ENCODE data around the gene NME8. TPM values are rescaled to one million over a fixed set of nuclear protein-coding genes. Genes with fewer than 3 reads are reported as not detected.

Gene NME8
- total RNA-seq, 1 donor from 2014 or later: 9.0 TPM

GRCh38 chr7:37823557-37823956 is 24.8 kb upstream of the NME8 start:
- H3K36me3 Mint-ChIP-seq: no peaks in the 10 kb centered on the region
- peaks cover 6% of the 10 kb centered on the region for H3K9me3 ChIP-seq (ENCODE audit: low read depth)

GRCh38 chr7:37825038-37825437 is 23.4 kb upstream of the NME8 start:
- Histone ChIP-seq H3K27me3 (no peaks in the 10 kb centered on the region), H3K4me1 (no peaks in the 10 kb centered on the region), H4K20me1 (ENCODE audit: low read depth) (no peaks in the 10 kb centered on the region), H3K9me3 (ENCODE audit: low read depth) (peaks cover 6% of the 10 kb centered on the region), H2AFZ (replicated peaks) (no peak overlapping the region), H3K4me3 (no peak overlapping the region), H3K9ac (no peak overlapping the region), H3K79me2 (ENCODE audit: low read depth) (no peaks in the 10 kb centered on the region), H3K4me2 (no peak overlapping the region), H3K27ac (no peak overlapping the region), H3F3A (ENCODE audit: low read depth) (no peaks in the 10 kb centered on the region), H3K36me3 (peaks cover 4% of the 10 kb centered on the region)
- DNase-seq (ENCODE audit: low spot score): no peak
- Mint-ChIP-seq H3K4me1 (no peaks in the 10 kb centered on the region), H3K27ac (no peak overlapping the region), H3K27me3 (ENCODE audit: insufficient read depth, low read depth) (peaks cover 4% of the 10 kb centered on the region), H3K4me3 (no peak overlapping the region), H3K9me3 (peaks cover 8% of the 10 kb centered on the region), H3K36me3 (no peaks in the 10 kb centered on the region)
- TF ChIP-seq CTCF (IDR thresholded peaks at IDR 0.05) (no peak), EZH2 (IDR thresholded peaks at IDR 0.05) (no peak), EZH2phosphoT487 (IDR thresholded peaks at IDR 0.05) (no peak)

More at GRCh38 chr7:37823557-37823956, 24.8 kb upstream of the NME8 start:
- H3K4me2 ChIP-seq: no peak overlapping the region
- no peak overlapping the region for H3K4me3 ChIP-seq
- H3K9me3 Mint-ChIP-seq: peaks cover 10% of the 10 kb centered on the region
- no peak overlapping the region for H3K4me3 Mint-ChIP-seq
- H3K4me1 ChIP-seq: no peaks in the 10 kb centered on the region
- H3K27ac Mint-ChIP-seq: no peak overlapping the region
- no peaks in the 10 kb centered on the region for H3F3A ChIP-seq (ENCODE audit: low read depth)
- H3K36me3 ChIP-seq: peaks cover 4% of the 10 kb centered on the region
- H2AFZ ChIP-seq (replicated peaks): no peak overlapping the region
- no peak for DNase-seq (ENCODE audit: low spot score)
- no peak overlapping the region for H3K9ac ChIP-seq
- peaks cover 3% of the 10 kb centered on the region for H3K27me3 Mint-ChIP-seq (ENCODE audit: insufficient read depth, low read depth)
- no peak overlapping the region for H3K27ac ChIP-seq
- TF ChIP-seq EZH2 (IDR thresholded peaks at IDR 0.05) (no peak), CTCF (IDR thresholded peaks at IDR 0.05) (no peak), EZH2phosphoT487 (IDR thresholded peaks at IDR 0.05) (no peak)
- no peaks in the 10 kb centered on the region for H3K27me3 ChIP-seq
- H4K20me1 ChIP-seq (ENCODE audit: low read depth): no peaks in the 10 kb centered on the region
- no peaks in the 10 kb centered on the region for H3K79me2 ChIP-seq (ENCODE audit: low read depth)
- H3K4me1 Mint-ChIP-seq: no peaks in the 10 kb centered on the region

- H3K4me1 ChIP-seq: no peaks in the 10 kb centered on the region
- Mint-ChIP-seq H3K9me3 (peaks cover 4% of the 10 kb centered on the region), H3K4me3 (no peak overlapping the region)
These were observed 21.6 kb upstream of the NME8 start for GRCh38 chr7:37826825-37827224.

More at GRCh38 chr7:37826825-37827224, 21.6 kb upstream of the NME8 start:
- Histone ChIP-seq H3K9me3 (ENCODE audit: low read depth) (no peaks in the 10 kb centered on the region), H4K20me1 (ENCODE audit: low read depth) (no peaks in the 10 kb centered on the region), H3K27ac (no peak overlapping the region), H3K79me2 (ENCODE audit: low read depth) (no peaks in the 10 kb centered on the region), H2AFZ (replicated peaks) (no peak overlapping the region), H3F3A (ENCODE audit: low read depth) (no peaks in the 10 kb centered on the region), H3K36me3 (no peaks in the 10 kb centered on the region), H3K4me2 (no peak overlapping the region), H3K27me3 (no peaks in the 10 kb centered on the region), H3K4me3 (no peak overlapping the region), H3K9ac (no peak overlapping the region)
- Mint-ChIP-seq H3K36me3 (no peaks in the 10 kb centered on the region), H3K27me3 (ENCODE audit: insufficient read depth, low read depth) (peaks cover 4% of the 10 kb centered on the region), H3K4me1 (no peaks in the 10 kb centered on the region), H3K27ac (no peak overlapping the region)
- DNase-seq (ENCODE audit: low spot score): no peak
- TF ChIP-seq CTCF (IDR thresholded peaks at IDR 0.05) (no peak), EZH2phosphoT487 (IDR thresholded peaks at IDR 0.05) (no peak), EZH2 (IDR thresholded peaks at IDR 0.05) (no peak)
